Measurements from ENCODE around the gene GAREM1.

GAREM1 gene

GRCh38 chr18:32455361-32455760 lies 15.3 kb downstream of the GAREM1 start:
- DNase-seq = no peak

GRCh38 chr18:32454593-32454992 lies 16.1 kb downstream of the GAREM1 start:
- no peak for DNase-seq

GRCh38 chr18:32450874-32451273 lies 19.8 kb downstream of the GAREM1 start:
- DNase-seq = no peak

GRCh38 chr18:32450026-32450691 lies 20.5 kb downstream of the GAREM1 start:
- DNase-seq = no peak

- DNase-seq = no peak
Observed at GRCh38 chr18:32446780-32447179, 23.9 kb downstream of the GAREM1 start.

GRCh38 chr18:32445846-32446245 lies 24.8 kb downstream of the GAREM1 start:
- DNase-seq = no peak

GRCh38 chr18:32443706-32444215 lies 26.9 kb downstream of the GAREM1 start:
- DNase-seq = no peak

- DNase-seq = no peak
Observed at GRCh38 chr18:32443033-32443705, 27.5 kb downstream of the GAREM1 start.

- no peak for DNase-seq
Observed at GRCh38 chr18:32442575-32442974, 28.1 kb downstream of the GAREM1 start.

GRCh38 chr18:32441533-32441932 lies 29.1 kb downstream of the GAREM1 start:
- DNase-seq = no peak

- no peak for DNase-seq
Observed at GRCh38 chr18:32440518-32440917, 30.2 kb downstream of the GAREM1 start.

- DNase-seq = no peak
Observed at GRCh38 chr18:32439802-32440201, 30.9 kb downstream of the GAREM1 start.

- DNase-seq = no peak
Observed at GRCh38 chr18:32439241-32439640, 31.4 kb downstream of the GAREM1 start.

- no peak for DNase-seq
Observed at GRCh38 chr18:32438173-32438572, 32.5 kb downstream of the GAREM1 start.

- no peak for DNase-seq
Observed at GRCh38 chr18:32437100-32437834, 33.4 kb downstream of the GAREM1 start.

- DNase-seq = no peak
Observed at GRCh38 chr18:32435631-32436500, 34.8 kb downstream of the GAREM1 start.

GRCh38 chr18:32431753-32432152 lies 38.9 kb downstream of the GAREM1 start:
- no peak for DNase-seq

GRCh38 chr18:32429402-32429801 lies 41.3 kb downstream of the GAREM1 start:
- no peak for DNase-seq

GRCh38 chr18:32427084-32427900 lies 43.4 kb downstream of the GAREM1 start:
- DNase-seq = no peak

- DNase-seq = no peak
Observed at GRCh38 chr18:32425466-32425865, 45.2 kb downstream of the GAREM1 start.

- DNase-seq = no peak
Observed at GRCh38 chr18:32424696-32425095, 46.0 kb downstream of the GAREM1 start.

Data from activated CD4-positive, CD25-positive, alpha-beta regulatory T cell (primary cell).